GOT3 (cell line): ENCODE measurements around the gene NRXN3.

Experiments
- DNase-seq: peaks from one replicate; lab custom pipeline; 2025; ENCODE audit warnings: mixed read lengths; lab: John Stamatoyannopoulos, UW

The NRXN3 gene

DNA sequence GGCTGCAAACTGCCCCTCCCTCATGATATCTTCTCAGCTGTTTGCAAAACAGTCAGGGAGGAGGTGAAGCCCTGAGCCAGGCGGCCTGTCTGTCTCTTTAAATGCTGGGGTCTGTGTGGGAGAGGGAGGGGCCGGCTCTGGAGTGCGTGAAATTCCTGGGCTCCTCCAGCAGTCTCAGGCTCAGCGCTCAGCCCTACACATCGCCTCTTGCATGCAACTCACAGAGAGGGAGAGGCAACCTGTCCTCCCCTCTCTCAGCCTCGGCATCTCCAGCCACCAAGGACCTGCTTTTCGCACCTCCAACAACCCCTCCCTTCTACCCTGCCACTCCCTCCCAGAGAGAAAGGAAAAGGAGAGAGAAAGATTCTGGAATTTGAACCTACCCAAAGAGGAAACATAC is at the start of gene NRXN3:
NRXN3 (plus strand) TSS at position 171 of the 400 bp plus-strand sequence. CDS start 72,721 bp downstream, outside the sequence.
- no peak for DNase-seq

DNA sequence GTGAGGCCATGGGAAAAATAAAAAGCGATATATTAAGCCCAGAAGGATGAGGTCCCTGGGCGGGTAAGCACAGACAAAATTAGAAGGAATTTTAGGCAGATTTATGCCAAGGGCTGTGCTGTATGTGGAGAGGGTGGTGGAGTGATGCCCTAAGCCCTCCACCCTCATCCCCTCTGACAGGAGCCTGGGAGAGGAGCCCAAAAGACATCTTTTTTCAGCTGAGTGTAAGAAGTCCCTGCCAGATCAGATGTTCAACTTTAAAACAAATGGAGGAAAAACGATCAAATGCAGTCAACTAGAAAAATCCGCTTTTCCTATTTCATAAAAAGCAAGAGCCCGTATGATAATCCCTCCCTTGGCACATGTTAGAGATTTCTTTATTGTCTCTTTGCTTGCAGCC is 47.7 kb upstream of the NRXN3 start:
- DNase-seq = no peak

DNA sequence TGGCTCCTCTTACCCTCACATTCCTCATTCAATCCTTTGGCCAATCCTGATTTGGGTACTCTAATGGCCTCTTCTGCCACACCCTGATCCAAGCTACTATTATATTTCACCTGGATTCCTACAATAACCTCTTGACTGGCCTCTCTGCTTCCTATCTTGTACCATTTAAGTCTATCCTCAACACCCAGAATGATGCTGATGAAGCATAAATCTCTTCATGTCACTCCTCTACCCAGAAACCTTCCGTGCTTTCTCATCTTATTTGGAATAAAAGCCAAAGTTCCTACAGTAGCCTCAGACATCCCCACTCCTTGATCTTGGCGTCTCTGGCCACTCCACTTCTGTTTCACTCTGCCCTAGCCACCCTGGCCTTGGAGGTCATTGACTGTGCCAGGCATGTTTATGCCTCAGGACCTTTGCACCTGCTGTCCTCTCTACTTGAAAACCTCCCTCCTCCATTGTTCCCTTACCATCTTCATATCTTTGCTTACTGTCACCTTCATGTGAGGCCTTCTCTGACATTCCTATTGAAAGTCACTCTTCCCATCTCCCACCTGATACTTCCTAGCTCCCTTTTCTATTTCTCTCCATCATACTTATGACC is 46.4 kb upstream of the NRXN3 start:
- DNase-seq = no peak

DNA sequence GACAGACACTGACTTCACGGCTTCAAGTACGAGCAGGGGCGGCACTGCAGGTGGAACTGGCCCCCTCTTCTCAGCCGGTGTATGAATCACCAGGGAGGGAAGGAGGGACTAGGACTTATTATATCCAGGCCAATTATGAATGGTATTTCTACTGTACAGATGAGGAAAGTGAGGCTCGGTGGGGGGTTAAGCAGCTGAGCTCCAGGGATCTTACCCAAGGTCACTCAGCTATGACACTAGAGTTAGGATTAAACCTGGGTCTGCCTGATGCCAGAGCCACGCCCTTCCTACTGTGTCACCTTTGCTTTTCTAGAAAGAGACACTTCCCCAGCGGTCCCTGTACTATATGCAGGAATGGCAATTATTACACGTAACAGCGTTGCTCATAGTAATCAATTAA is 42.2 kb upstream of the NRXN3 start:
- DNase-seq = no peak

DNA sequence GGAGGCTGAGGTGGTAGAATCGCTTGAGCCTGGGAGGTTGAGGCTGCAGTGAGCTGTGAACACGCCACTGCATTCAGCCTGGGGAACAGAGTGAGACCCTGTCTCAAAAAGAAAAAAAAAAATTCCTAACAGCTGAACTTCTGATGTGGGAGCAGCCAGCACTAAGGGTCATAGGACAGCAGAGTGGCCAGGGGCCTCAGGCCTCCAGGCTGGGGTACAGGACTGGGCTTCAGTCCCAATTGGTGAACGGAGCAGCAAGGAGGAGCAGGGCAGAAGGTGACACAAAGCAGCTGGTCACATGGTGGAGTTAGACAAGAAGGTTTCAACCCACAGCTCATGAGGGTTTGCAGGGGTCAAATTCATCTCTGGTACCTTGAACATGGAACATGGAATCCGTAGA is 40.8 kb upstream of the NRXN3 start:
- no peak for DNase-seq

DNA sequence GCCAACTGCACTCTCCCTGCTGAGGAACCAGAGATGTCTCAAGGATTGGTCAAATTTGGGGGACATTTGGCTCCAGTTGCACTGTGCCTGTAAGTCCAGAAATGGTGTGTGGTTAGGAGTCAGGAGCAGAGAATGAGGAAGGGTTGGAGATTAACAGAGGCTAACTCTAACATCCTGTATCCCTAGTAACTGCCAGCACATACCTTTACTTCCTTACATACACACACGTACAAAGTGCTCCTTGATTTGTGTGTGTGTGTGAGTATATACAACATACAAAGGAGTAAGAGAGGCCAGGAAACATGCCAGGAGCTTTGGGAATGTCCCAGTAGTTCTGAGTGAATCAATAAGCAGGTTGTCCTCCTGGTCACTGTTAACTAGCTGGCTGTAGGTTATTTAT is 39.8 kb upstream of the NRXN3 start:
- DNase-seq = no peak

DNA sequence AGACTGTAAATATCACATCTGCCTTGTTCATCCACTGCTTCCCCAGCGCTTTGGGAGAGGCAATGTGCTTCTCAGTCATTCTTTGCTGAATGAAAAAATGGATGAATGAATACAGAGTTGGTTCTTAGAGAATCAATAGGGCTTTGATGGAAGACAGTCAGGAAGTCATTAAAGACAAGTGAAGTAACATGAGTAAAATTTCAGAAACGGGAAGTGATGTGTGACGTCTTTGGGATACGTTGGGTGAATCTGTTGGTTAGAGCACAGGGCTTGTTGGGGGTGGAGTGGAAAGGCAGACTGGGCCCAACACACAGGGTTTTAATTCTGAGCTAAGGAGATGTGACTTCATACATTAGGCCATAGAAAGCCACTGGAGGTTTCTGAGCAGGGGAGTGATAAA is 39.0 kb upstream of the NRXN3 start:
- DNase-seq = no peak

DNA sequence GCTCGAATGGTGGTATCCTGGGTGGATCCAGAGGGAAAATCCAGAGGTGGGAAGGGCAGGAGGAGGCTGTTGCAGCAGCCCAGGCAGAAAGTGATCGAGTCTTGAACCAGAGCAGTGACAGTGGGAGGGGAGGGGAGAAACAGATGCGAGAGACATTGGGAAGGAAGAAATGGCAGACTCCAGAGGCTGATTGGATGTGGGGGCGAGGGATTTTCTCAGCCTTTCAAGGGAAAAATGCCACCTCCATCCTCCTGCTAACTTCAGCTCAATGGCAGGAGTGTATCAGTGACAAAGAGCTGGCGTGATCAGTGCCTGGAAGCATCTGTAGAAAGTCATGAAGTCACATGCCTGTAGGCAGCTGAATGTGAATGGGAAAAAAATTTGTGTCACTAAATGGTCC is 38.6 kb upstream of the NRXN3 start:
- DNase-seq = no peak

DNA sequence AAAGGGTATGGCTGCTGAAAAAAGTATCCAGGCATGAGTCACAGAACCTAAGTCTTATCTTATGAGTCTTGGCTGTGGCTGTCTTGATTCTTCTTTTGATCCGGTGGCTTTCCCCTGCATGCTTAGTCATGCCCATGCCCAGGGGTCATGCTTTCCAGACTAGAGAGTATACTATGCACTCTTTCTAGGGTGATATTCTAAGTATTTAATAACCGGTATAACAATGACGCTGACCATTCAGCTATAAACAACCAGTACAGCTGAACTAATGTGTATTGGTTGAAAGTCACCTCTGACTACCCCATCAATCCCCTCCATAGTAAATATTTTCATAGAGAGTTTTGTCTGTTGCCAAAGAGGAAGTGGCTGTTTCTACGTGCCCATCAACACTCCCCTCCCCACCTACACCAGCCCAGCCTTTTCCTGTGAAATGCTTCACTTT is 34.7 kb upstream of the NRXN3 start:
- no peak for DNase-seq

DNA sequence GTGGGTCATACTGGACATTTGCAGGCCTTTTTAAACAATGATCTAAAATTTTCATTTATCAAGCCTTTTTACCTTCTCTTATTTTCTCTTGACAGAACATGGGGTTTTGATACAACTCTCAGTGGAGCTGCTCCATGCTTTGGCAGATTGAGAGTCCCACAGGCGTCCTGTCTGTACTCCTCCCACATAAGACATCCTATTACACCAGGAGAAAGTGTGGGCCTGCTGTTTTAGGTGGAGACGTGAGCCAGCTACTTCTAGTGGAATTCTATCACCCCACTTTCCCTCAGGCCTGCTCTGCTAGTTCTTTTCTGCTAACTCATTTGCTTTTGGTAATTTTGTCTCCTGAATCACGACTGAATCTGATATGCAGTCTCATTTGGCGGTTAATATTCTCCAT is 33.5 kb upstream of the NRXN3 start:
- DNase-seq = no peak

DNA sequence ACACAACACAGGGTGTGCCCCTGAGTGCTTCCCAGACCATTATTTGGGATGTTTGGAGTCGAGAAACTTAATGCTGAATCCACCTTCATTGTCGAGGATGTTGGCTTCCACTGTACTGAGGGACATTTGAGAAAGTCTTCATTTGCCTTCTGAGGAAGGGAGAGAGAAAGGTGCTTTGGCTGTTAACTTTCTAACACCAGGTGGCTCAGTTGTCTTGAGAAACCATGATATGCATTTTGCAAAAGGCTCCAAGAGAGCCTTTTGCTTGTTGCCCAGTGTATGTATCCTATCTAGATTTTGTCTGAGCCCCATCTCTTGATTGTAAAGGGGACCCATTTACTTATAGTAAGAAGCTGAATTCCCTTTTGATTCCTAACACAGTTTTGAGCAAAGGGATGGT is 28.6 kb upstream of the NRXN3 start:
- DNase-seq = no peak

DNA sequence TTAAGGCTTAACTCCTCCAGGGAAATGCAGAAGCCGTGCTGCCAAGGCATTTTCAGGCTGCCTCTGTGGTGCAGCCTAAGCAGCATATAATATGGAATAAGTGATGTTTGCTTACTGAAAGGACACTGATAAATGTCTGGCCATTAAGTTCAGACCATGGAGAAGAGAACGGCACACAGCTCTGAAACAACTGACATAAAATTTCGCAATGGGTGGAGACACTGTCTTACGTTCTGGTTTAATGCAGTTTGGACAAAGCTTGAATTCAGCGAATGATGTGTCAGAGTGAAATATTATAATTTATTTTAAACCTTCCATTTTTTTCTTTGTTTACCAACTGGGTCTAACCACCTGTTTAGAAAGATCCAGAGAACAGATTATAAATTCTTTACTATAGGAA is 27.2 kb upstream of the NRXN3 start:
- no peak for DNase-seq

DNA sequence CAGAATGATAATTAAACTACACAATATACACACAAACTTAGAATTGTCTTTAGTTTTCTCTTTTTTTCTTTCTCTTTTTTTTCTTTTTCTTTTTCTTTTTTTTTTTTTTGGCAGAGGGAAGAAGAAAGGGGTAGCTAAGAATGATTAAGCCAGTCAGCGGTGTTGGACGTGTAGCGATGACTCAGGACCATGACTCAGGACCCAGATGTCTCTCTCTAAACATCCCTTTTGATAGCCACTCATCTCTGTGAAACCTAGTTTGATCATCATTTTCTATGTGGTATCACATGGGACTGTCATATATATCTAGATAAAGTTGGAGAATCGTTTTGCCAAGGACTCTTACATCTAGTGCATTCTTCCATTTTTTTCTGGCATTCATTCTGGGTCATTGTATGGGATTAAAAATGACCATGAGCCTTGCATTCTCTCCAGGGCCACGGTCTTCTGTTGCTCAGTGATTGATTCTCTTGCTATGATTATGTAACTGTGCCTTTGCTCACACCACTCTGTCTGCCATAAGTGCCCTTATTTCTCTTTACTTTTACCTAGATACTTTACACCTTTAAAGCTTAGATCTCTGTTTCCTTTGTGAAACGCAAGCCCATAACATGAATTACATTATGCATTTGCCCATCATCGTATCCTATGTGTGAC is 26.6 kb upstream of the NRXN3 start:
- no peak for DNase-seq

DNA sequence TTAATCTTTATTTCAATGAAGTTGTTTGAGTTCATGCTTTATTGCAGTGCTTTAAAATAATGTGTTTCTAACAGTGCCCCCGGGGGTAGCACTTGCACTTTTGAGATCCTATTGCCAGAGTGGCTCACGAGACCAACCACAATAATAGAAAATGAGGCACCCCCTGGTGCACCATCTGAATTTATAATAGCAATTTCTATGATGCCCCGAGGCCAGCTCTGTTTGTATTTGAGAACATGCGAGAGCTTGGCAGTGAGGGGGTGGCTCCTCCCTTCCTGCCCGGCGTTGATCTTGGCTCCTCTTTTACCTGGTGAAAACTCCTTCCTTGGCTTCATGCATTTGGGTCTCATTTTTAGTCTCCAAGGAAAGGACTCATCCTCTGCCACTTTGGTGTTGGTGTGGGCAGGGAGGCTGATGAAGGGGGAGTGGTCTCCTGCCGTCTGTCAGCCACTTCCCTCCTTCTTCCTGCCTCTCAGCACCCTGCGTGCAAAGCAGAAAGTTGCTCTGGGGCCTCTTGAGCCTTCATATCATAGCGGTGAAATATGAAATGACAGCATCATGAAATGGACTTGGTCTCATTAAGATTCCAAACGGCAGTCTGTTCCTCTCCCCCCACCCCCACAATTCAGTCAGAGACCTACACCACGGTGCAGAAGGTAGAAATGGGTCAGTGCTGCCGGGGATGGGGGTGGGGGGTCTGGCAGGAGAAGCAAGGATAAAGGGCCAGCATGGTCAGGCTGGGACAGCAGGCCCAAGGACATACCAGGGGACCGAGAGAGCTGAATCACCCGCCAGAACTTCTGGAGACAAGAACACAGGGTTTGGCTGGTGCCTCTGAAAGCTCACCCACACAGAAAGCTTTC is 17.7 kb upstream of the NRXN3 start:
- DNase-seq = no peak

DNA sequence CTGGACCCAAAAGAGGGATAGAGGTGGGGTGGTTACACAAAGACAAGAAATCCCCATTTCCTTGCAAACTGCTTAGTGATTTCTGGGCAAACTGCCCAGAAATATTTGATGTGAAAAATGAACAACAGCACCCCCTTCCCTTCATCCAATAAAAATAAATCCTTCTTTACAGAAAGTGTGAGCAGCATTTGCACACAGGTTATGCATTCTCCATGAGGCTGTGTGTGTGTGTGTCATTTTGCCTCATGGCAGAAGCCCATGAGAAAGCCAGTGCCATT is 17.2 kb upstream of the NRXN3 start:
- DNase-seq = no peak

DNA sequence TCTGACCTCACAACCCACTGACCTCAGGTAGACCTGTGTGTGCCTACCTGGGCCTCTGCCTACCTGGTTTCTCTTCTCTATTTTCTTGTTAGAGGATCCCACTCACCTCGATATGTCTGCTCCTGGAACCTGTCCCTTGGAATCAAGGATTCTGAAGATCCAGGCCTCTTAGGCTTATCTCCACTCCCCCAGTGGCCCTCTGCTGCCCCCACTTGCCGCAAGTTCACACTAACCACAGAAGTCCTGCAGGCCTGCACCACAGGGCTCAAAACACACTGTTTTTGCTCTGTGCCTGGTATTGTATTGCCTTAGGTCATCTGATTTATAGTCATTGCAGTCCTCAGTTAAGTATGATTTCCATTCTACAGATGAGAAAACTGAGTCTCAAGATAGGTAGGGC is 15.3 kb upstream of the NRXN3 start:
- DNase-seq = no peak

DNA sequence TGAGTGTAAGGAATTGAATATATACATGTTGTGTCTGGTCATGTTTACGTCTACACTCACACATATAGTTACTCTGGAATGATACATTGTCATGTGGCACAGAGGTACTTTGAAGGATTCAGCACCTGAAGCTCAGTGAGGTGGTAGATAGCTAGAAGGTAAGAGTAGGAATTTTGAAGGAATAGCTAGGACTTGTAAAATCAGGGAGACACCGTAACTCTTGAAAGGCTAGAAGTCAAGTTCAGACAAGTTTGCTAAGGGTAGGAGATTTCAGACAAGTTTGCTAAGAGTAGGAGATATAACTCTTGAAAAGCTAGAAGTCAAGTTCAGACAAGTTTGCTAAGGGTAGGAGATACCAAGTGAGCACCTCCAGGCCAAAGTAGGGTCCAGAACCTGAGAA is 14.0 kb upstream of the NRXN3 start:
- no peak for DNase-seq

DNA sequence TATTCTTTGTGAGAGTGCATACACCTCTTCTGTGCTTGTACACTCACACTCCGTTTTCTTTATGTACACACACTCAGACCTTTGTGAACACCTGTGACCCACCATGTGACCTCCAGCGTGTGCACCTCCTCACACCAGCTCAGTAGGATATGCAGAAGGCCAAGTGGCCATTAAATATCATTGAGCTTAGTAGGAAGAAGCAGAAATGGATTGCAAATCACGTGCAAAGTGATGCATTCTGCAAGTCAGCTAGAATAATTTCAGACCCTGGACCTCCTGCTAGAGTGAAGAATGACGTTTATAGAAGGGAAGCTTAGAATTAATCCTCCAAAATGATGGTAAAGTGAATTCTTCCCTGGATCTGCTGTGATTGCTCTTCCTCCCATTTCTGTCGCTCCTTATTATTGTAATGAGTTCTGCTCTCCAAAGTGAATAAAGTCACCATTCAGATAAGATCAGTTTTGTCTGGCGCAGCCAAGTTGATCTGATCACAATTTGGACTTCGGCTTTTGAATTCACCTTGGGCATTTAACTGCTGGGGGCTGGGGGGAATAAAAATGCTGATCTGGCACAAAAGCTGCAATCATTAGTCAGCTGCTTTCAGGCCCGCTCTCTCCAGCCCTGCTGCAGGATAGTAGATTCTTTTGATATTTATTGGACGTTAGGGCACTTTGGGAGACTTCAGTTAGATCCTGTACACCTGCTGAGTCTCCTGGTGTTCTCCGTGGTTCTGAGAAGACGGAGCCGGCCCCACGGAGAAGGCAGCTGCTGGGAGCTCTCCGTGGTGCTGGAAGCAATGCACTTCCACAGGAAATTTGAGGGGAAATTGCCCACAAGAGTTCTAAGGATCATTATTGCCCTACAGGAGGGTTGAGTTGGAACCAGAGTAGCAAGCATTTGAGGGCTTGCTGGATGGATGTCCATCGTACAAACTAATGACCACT is 12.4 kb upstream of the NRXN3 start:
- no peak for DNase-seq

DNA sequence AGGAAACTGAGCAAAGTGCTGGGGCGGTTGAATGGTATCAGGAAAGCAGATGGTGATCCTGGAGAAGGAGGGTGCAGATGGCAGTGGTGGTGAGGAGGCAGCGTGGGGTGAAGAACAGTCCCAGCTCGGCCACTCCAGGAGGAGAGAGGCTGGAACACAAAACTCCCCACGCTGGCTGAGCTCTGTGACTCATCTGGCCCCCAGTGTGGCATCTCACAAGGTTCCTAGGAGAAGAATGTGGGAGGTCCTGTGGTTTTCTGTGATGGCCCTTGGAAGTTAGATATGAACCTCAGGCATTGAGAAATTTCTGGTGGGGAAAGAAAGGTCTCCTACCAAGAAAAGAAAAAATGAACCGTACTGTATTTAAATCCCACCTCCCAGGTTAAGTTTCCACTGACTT is 8.0 kb upstream of the NRXN3 start:
- DNase-seq = no peak

DNA sequence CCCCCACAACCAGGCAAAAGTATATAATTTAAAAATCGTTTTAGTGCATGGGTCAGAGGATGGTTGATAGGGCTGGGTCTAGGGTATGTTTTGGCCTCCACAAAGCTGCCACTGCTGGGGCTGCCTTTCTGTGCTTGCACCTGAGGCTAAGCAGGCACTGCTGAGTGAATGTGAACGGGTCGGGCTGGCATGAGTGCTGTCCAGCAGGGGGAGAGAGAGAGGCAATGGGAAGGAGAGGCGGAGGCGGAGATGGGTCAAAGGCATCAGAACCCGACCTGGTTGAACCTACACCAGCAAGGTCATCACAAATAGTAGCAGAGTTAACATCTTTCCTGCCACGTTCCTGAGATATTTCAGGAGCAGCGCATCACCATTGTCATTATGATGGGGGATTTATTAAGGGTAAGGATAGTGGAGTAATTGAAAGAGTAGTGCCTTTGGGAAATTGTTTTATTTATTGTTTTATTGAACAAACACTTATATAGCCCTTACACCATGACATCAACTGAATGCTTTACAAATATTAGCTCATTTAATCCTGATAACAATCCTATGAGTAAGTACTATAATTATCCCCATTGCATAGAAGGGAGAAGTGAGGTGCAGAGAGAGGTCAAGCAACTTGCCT is 5.8 kb upstream of the NRXN3 start:
- no peak for DNase-seq

DNA sequence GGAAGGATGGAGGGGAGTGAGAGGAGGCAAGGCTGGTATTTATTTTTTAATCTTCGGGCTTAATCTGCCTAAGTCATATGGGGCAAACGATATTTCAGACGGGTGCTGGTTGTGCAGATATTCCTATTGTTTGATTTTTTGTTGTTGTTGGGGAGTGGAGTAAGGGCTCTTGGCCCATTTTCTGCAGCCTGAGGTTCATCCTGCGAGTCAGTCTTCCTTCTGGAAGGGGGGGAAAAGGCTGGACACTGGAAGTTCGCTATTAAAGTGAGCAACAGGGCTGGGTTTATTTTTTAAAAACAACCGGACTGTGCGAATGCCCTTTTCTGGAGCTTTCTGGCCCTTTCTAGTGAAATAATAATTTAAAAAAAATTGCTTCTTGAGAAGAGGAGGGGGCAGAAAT is 2.3 kb downstream of the NRXN3 start:
- DNase-seq = no peak
